ENCODE measurements around the gene CCNC.
"Not testable (repeated sequence)": the region's sequence is repeated elsewhere in the genome, so short reads cannot be mapped to it uniquely, and the experiment has no call there.

The CCNC gene

GRCh38 chr6:99602520-99603420 lies 34.3 kb upstream of the CCNC start:
- no peak for DNase-seq

- not testable (repeated sequence) for DNase-seq
These were observed 26.2 kb upstream of the CCNC start for GRCh38 chr6:99594696-99595095.

GRCh38 chr6:99592900-99593299 lies 24.4 kb upstream of the CCNC start:
- DNase-seq, result peak; percentile 99 to 100

- DNase-seq, result no peak
These were observed 23.4 kb upstream of the CCNC start for GRCh38 chr6:99591673-99592364.

GRCh38 chr6:99590728-99591672 lies 22.5 kb upstream of the CCNC start:
- DNase-seq, result no peak

- no peak for DNase-seq
These were observed 21.5 kb upstream of the CCNC start for GRCh38 chr6:99589907-99590493.

- no peak for DNase-seq
These were observed 20.8 kb upstream of the CCNC start for GRCh38 chr6:99589290-99589672.

GRCh38 chr6:99588618-99589289 lies 20.3 kb upstream of the CCNC start:
- no peak for DNase-seq

- no peak for DNase-seq
These were observed 19.3 kb upstream of the CCNC start for GRCh38 chr6:99587792-99588191.

- DNase-seq, result no peak
These were observed 11.3 kb upstream of the CCNC start for GRCh38 chr6:99579781-99580180.

- DNase-seq, result no peak
These were observed 7.2 kb upstream of the CCNC start for GRCh38 chr6:99575544-99576227.

GRCh38 chr6:99573980-99574617 lies 5.6 kb upstream of the CCNC start:
- DNase-seq, result no peak

- DNase-seq, result no peak
These were observed 5.3 kb downstream of the CCNC start for GRCh38 chr6:99563056-99563723.

GRCh38 chr6:99560668-99561067 lies 7.8 kb downstream of the CCNC start:
- no peak for DNase-seq

GRCh38 chr6:99559057-99559456 lies 9.4 kb downstream of the CCNC start:
- peak; percentile 18 for DNase-seq

GRCh38 chr6:99553888-99554287 lies 14.6 kb downstream of the CCNC start:
- no peak for DNase-seq

- DNase-seq, result no peak
These were observed 18.3 kb downstream of the CCNC start for GRCh38 chr6:99550046-99550748.

- DNase-seq, result no peak
These were observed 19.8 kb downstream of the CCNC start for GRCh38 chr6:99548706-99549105.

GRCh38 chr6:99547526-99547925 lies 20.9 kb downstream of the CCNC start:
- no peak for DNase-seq

GRCh38 chr6:99545442-99545841 lies 23.0 kb downstream of the CCNC start:
- no peak for DNase-seq
